Limb (tissue), 2 donors: ENCODE results near the gene PPP1R37.

Source experiments
- DNase-seq, 2 donors: peaks; one replicate each; pipeline ENCODE4 v3.0.0-alpha.2; 2016; ENCODE audit errors: extremely low spot score in 2 of 2

Gene PPP1R37, protein sequence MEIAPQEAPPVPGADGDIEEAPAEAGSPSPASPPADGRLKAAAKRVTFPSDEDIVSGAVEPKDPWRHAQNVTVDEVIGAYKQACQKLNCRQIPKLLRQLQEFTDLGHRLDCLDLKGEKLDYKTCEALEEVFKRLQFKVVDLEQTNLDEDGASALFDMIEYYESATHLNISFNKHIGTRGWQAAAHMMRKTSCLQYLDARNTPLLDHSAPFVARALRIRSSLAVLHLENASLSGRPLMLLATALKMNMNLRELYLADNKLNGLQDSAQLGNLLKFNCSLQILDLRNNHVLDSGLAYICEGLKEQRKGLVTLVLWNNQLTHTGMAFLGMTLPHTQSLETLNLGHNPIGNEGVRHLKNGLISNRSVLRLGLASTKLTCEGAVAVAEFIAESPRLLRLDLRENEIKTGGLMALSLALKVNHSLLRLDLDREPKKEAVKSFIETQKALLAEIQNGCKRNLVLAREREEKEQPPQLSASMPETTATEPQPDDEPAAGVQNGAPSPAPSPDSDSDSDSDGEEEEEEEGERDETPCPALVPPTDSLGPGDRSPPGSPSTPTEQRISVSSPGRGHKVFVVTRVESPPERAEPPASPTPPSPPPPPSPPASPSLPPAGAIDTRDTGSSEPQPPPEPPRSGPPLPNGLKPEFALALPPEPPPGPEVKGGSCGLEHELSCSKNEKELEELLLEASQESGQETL

DNA sequence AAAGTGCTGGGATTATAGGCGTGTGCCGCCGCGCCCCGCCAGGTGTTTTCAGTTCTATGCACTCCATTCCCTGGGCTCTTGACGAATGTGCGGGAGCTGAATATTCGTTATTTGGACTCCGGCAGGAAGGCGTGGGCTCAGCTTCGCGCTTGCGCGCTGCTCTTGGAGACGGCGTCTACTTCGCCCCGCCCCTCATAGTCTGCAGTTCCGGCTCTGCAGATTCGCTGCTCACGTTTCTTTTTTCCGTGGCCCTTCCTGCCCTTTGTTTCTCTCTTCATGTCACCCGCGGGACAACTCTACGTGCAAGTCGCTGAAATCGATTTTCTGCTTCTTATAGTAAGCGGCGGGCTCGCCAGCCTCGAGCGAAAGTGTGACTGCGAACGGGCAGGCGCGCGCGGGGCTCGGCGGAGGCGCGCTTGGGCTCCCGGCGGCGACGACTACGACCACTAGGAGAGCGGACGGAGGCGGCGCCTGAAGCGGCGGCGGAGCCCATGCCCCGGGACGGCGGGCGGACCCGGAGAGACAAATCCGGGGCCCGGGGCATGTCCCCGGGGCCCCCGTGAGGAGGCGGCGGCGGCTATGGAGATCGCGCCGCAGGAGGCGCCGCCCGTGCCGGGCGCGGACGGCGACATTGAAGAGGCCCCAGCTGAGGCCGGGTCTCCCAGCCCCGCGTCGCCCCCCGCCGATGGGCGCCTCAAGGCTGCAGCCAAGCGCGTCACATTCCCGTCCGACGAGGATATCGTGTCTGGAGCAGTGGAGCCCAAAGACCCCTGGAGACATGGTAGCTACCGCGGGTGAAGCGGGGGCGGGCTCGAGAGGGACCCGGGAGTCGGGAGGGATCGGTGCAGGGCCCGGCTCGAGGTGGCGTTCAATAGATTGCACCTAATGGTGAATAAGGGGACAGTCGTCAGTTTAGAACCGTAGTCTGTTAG lies at the start of gene PPP1R37:
PPP1R37 (plus strand) TSS at position 433 of the 932 bp plus-strand sequence; CDS start at position 580, 147 bp downstream.
- DNase-seq: peak; percentile 94 to 98

DNA sequence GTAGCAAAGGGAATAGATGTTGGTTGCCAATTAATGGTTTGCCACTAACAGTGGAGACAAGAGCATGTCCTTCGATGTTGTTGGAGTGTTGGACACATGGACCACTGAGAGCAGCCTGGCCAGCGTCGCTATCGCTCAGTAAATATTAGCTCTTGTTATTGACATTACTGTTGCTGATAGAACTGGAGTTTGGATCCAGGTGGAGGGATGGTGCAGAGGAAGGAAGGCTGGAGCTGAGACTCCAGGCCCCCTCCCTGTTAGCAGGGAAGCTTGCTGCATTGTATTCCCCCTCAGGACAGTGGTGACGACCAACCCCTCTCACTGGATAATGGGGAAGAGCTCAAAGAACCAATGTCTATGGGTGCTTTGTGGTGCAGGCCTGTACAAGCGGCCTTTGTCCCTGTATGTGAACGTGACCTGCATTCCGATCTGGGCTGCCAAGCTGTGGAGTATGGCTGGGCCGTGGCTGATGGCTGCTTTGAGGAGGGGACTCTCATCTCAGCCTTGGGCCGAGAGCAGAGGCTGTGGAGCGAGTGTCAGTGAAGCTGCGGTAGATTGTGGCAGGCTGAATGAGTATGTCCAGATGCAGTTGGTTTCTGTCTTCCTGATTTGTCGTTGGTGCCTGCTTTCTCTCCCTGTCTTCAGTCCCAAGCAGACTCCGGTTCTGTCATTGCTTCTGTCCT lies 47.2 kb upstream of the PPP1R37 start:
- no peak for DNase-seq

DNA sequence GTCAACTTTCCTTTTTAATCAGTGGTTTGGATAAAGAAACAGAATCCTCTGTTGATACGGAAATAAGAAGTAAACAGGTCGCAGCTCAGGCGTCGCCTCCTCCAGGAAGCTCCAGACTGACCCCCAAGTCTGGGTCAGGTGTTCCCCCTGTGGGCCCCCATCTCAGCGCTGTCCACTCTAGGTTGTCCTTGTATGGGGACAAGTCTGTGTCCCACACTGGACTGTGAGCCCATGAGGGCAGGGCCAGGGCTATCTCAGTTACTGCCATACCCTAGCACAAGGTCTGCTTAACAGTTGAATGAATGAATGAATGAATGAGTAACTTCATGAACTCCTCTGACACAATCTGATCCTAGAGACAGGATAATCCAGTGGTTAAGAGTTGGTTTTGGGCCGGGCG lies 46.6 kb upstream of the PPP1R37 start:
- DNase-seq: no peak

DNA sequence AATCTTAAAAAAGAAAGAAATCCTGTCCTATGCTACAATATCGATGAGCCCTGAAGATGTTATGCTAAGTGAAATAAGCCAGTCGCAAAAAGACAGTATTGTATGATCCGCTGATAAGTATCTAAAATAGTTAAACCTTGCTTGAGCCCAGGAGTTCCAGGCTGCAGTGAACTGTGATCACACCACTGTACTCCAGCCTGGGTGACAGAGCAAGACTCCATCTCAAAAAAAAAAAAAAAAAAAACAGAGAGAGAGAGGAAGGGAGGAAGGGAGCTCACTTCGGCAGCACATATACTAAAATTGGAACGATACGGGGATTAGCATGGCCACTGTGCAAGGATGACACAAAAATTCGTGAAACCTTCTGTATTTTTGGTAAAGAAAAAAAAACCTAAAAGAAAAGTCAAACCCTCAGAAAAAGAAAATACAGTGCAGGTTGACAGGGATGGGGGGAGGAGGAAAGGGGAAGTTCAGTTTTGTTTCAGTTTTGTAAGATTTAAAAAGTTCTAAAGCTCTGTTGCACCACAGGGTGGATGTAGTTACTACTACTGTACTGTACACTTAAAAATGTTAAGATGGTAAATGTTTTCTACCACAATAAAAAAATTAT lies 45.7 kb upstream of the PPP1R37 start:
- DNase-seq: no peak

DNA sequence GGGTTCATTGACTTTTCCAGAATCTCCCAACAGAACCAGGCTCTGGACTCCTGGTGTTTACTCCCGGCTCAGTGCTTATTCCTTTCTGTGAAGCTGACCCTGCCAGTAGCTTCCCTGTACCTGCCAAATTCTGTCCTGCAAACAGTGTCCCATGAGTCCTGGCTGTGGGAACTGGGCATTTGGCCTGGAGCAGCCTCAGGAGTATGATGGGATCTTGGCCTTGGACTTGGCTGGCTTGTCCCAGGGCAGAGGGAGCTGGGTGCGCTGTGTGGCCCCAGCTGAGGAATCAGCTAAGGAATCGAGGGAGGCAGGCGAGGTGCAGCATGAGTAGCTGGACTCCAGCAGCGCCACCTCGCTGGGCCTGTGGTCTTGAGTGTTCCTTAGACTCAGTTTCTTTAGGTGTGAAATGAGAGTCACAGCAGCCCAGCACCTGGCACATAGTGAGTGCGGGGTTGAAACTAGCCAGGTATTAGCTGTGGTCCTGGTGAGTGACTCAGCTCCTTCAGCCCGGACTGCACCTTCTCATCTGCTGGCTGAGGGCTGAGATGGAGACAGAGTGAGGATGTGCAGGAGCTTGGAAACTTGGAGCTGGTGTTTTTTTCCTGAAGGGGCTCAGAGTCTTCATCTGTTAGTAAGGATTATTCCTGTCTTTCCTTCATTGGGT lies 43.8 kb upstream of the PPP1R37 start:
- no peak for DNase-seq

DNA sequence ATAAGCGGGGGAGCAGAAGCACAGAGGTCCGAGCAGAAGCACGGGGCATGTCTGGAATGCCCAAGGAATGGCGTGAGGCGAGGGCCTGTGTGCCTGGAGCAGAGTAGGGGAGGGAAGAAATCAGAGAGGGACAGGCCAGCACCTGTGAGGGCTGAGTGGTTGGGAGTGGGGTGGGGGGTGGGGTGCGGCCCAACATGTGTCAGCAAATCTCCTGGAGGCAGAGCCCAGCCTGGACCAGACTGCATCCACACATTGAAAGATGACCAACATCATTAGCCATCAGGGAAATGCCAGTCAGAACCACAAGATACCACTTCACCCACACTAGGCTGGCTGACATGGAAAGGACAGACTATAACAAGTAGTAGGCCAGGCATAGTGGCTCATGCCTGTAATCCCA lies 42.9 kb upstream of the PPP1R37 start:
- DNase-seq: no peak

DNA sequence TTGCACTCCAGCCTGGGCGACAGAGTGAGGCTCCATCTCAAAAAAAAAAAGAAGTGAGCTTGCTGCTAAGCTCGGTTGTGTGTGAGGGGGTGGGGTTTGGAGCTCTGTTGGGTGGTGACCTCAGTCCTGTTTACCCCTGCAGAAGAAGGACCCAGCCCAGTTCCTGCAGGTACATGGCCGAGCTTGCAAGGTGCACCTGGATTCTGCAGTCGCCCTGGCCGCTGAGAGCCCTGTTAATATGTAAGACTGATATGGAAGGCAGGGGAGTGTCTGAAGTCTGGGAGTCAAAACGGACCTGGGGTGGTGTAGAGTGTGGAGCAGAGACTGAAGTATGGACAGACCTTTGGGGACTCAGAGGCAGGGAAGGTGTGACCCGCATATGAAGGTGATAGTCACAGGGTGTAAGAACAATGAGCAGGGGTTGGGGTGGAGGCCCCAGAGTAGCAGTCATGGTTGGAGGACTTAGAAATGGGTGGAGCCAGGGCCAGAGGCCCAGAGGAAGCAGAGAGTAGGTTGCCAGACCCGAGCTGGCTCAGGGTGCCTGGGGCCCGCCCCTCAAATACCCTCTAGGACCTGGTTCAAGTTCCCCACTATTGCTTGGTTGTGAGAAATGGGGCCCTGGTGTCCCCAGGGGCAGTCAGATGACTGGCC lies 40.9 kb upstream of the PPP1R37 start:
- no peak for DNase-seq

DNA sequence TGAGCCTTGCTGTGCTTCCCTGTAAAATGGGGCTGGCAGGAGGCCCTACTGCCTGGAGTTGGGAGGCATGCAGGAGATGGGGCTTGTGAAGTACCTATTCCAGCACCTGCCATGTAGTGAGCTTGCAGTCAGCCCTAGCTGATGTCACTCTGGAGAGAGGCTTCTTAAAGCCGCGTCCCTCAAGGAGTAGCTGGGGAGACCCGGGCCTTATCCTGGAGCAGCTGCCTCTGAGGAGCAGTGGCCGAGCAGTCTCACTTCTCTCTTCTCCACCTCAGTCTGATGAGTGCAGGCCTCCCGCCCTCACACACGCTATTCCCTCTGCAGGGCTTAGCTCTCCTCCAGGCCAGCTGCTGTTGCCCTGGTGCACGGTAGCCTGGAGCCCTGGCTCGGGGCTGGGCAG lies 36.1 kb upstream of the PPP1R37 start:
- DNase-seq: no peak

DNA sequence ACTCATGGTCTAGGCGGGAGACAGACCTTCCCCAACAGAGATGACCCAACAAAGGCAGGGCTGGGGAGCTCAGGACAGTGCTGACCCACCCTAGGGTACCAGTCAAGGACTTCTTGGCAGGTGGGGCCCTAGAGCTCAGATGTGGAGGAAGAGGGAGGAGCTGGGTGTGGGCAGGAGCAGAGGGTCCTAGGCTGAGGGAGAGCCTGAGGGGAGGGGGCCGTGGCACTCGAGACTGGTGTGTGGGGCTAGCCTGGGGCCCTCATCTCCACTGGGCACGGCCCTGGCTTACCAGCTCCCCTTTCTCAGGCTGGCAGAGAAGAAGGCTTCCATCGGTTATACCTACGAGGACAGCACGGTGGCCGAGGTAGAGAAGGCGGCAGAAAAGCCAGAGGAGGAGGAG lies 35.5 kb upstream of the PPP1R37 start:
- no peak for DNase-seq

DNA sequence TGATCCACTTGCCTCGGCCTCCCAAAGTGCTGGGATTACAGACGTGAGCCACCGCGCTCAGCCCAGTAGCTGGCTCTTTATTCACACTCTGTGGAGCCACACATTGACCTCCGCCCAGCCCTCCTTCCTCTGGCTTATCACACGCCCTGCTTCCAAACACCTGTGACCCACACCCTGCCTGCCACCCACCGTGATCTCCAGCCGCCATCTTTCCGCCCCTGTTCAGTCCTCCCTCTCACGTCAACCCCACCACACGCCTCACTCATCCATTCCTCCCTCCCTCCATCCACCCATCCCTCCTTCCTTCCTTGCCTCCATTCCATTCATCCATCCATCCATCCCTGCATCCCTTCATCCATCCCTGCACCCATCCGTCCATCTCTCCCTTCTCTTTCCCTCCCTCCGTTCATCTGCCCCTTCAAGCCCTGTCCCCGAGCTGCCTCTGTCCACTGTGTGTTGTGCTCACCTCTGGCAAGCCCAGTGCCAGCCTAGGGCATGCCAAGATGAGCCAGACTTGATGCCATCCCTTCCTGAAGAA lies 34.3 kb upstream of the PPP1R37 start:
- no peak for DNase-seq

DNA sequence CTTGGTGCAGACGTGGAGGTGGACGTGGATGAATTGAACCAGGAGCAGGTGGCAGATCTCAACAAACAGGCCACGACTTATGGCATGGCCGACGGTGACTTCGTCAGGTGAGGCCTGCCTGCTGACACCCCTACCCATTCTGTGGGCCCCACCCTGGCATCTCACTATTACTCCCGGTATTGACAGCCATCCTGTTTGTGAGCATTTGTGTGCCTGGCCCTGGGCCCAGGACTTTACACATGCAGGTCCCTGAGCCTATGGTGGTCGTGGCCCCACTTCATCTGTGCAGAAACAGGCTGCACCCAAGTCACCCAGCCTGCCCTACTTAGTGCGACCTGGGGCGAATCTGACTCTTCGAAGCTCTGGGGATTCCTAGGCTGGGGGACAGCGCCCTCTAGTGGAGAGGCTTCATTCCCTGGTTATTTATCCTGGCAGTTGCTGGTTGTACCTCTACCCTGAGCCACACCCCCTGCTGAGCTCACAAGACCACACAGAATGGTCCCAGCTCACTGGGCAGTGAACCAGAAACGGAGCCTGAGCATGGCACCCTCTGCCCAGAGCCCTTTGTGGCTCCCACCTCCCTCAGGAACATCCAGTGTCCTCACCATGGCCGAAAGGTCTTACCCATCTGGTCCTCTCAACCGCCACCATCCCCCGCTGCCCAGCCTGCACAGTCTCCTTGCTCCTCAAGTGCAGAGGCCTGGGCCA lies 33.6 kb upstream of the PPP1R37 start:
- peak; percentile 30 to 75 for DNase-seq

DNA sequence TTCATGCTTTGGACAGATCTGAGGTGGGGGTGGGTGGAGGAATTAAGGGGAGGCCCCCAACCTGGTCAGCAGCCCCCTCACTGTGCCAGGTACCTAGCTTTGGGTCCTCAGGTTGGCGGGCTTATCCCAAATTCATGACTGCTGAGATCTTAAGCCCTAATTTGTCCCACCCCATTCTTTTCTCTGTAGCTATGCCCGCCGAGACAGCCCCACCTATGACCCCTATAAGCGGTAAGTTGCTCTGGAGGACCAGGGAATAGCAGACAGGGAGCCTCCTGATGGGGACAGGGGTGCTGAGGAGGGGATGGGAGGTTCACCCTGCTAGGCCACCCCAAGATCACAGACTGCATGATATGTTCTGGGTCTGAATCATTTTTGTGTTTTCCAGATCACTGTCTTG lies 31.0 kb upstream of the PPP1R37 start:
- no peak for DNase-seq

DNA sequence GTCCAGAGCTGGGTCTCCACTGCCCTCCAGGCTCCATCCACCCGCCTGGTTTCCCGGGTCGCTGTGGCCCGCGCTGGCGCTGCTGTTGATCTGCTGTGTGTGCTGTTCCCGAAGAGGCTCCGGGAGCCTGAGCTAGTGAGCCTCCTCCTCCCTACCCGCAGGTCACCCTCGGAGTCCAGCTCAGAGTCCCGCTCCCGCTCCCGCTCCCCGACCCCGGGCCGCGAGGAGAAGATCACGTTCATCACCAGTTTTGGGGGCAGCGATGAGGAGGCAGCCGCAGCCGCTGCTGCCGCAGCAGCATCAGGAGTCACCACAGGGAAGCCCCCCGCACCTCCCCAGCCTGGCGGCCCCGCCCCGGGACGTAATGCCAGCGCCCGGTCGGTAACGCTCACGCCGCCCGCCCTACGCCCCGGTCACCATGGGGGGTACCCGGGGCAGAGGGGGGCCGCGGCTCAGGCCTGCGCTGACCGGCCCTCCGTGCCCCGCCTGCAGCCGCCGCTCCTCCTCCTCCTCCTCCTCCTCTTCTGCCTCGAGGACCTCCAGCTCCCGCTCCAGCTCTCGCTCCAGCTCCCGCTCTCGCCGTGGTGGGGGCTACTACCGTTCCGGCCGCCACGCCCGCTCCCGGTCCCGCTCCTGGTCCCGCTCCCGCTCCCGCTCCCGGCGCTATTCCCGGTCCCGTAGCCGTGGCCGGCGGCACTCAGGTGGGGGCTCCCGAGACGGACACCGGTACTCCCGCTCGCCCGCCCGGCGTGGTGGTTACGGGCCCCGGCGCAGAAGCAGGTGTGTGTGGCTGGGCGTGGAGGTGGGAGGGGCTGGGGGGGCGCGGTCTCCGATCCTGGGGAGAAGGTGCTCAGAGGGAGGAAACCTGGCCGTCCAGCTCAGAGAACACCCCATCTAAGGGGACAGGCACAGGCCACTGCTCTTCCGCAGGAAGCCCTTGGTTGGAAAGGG lies 28.9 kb upstream of the PPP1R37 start:
- DNase-seq: no peak

DNA sequence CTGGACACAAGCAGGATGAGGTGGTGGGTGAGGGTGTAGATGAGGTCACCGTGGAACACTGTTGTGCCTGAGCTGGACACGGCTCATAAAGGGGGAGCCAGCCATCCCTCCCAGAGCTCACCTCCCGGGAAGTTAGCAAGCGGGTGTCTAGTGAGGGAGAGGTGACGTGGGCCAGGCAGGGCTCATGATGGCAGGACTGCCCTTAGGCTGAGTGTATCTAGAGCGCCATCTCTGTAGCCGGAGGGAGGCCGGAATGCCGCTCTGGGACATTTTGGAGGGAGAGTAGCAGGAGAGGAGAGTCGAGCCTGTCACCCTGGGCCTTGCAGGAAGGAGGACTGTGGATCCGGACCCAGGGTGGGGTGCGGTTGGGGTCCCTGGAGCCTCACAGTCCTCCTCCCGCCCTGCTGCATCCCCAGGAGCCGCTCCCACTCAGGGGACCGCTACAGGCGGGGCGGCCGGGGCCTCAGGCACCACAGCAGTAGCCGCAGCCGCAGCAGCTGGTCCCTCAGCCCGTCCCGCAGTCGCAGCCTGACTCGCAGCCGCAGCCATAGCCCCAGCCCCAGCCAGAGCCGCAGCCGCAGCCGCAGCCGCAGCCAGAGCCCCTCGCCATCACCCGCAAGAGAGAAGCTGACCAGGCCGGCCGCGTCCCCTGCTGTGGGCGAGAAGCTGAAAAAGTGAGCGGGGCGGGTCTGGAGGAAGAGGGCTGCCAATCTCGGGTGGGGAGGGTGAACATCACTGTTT lies 25.9 kb upstream of the PPP1R37 start:
- no peak for DNase-seq

DNA sequence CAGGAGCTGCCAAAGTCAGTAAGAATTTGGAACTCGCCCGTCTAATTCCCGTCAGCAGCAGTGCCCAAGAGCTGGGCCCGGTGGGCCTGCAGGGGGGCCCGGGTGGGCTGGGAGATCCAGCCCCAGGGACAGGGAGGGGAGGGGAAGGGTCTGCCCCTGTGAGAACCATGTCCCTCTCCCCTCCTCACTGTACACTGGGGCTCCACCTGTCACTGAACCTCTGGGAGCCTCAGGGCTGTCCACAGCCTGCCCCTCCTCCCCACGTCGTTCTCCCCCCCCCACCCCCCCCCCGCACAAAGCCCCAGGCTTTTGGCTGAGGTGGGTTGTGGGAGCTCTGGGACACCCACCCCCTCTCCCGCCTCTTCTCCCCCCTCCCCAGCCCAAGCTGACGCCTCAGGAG lies 24.9 kb upstream of the PPP1R37 start:
- no peak for DNase-seq

DNA sequence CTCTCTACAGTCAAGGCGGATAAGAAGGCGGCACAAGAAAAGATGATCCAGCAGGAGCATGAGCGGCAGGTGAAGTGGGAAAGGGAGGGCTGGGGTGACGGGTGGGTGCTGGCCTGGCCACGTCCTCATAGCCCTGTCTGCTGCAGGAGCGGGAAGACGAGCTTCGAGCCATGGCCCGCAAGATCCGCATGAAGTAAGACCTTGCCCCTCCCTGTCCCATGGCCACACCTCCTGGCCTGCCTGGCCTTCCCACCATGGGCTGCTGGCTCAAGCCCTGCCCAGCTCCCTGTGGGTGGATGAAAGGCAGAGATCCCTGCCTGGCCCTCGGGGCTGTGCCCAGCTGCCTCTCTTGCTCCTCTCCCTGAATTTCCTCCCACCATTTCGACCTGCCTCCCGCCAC lies 23.9 kb upstream of the PPP1R37 start:
- no peak for DNase-seq

DNA sequence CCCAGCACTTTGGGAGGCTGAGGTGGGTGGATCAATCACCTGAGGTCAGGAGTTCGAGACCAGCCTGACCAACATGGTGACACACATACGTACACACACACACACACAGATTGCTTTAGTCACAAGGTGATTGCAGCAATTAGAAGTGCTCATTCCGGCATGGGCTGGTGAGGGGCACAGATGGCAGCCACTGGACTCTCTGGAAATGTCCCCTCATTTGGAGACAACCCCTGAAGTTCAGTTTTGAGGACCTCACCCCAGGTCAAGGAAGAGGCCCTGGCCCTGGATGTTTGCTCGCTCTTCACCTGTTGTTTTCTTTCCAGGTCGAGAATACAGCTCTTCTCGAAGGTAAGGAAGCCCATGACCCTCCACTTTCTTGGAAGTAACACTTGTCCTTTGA lies 22.8 kb upstream of the PPP1R37 start:
- DNase-seq: no peak
